HCT116 (cell line): ENCODE results near the gene CFAP77. TPM values are rescaled to one million over a fixed set of nuclear protein-coding genes. Genes with fewer than 3 reads are reported as not detected.

Source experiments
- ATAC-seq: fragments of 200-7000 bp; cut with Tn5 transposase; 2 replicates; pipeline ENCODE4 v1.9.1; 2020; ENCODE audit warnings: mild to moderate bottlenecking, moderate library complexity
- BruUV-seq: library from RNA; stranded (reverse); fragments of 400-500 nt; replicated peaks from 2 replicates; lab custom pipeline; 2021; lab: Mats Ljungman, UMichigan
- CTCF ChIA-PET: fragments of 300-600 bp; sonication (Branson Sonifier 250); formaldehyde crosslinking; loops from one replicate; lab custom pipeline; 2021; ENCODE audit warnings: antibody characterized with exemption; lab: Charles Lee
- POLR2A ChIA-PET: fragments of 300-600, 350-600 bp; sonication (Branson Sonifier 250); formaldehyde crosslinking; loops from one replicate; lab custom pipeline; 2021; ENCODE audit warnings: antibody characterized with exemption; lab: Charles Lee
- RAD21 ChIA-PET, 2 experiments: fragments of 300-600 bp; sonication (Branson Sonifier 250); formaldehyde crosslinking; loops; one replicate each; lab custom pipeline; 2023; ENCODE audit warnings: low total read pairs in 2 of 2; ENCODE audit not compliant: uncharacterized antibody in 2 of 2, unreplicated experiment in 2 of 2, low non-redundant PET in 1 of 2; lab: Charles Lee
- DNase-seq: peaks from one replicate; pipeline ENCODE4 v3.0.0-alpha.2; 2010; ENCODE audit warnings: low read depth, low spot score
- H2AFZ ChIP-seq: fragments of 200-600 bp; shearing (Covaris generic), sonication (generic); 2 replicates; pipeline ENCODE4 v1.6.1; 2017; ENCODE audit warnings: low read depth, mixed run types, mixed read lengths, antibody characterized with exemption, low read length; ENCODE audit not compliant: poor library complexity, severe bottlenecking
- H3K27ac ChIP-seq: 2 replicates; pipeline ENCODE4 v1.5.1; 2012; ENCODE audit warnings: low read depth, low read length
- H3K27me3 ChIP-seq: fragments of 200-600 bp; sonication (generic); 2 replicates; pipeline ENCODE4 v1.6.1; 2016; ENCODE audit warnings: mixed run types, low read length, mixed read lengths; ENCODE audit not compliant: insufficient read depth
- H3K36me3 ChIP-seq, 2 experiments: fragments of 200-500 bp in 1 of 2; fragments of 200-600 bp in 1 of 2; sonication (Bioruptor generic) in 1 of 2; sonication (generic) in 1 of 2; 2 replicates each; pipeline versions ENCODE4 v1.5.1 to v1.6.1; 2014 to 2016; ENCODE audit warnings: low read length in 2 of 2, inconsistent platforms in 1 of 2, mixed read lengths in 1 of 2, mixed run types in 1 of 2; ENCODE audit not compliant: insufficient read depth in 2 of 2, control insufficient read depth in 1 of 2
- H3K4me1 ChIP-seq, 2 experiments: fragments of 200-600 bp in 1 of 2; sonication (generic) in 1 of 2; 2 replicates each; pipeline versions ENCODE4 v1.5.1 to v1.6.1; 2012 to 2017; ENCODE audit warnings: low read length in 2 of 2, inconsistent platforms in 1 of 2, mild to moderate bottlenecking in 1 of 2, mixed read lengths in 1 of 2, mixed run types in 1 of 2, moderate library complexity in 1 of 2; ENCODE audit not compliant: insufficient read depth in 2 of 2, control insufficient read depth in 1 of 2
- H3K4me2 ChIP-seq: fragments of 200-600 bp; sonication (generic); 2 replicates; pipeline ENCODE4 v1.6.1; 2017; ENCODE audit warnings: mixed run types, low read length, mixed read lengths
- H3K4me3 ChIP-seq, 2 experiments: fragments of 200-600 bp in 1 of 2; sonication (generic) in 1 of 2; replicated peaks in 1 of 2; 2 replicates each; pipeline ENCODE4 v1.5.1; 2011 to 2016; ENCODE audit warnings: low read length in 2 of 2, control low read depth in 1 of 2, low read depth in 1 of 2, mild to moderate bottlenecking in 1 of 2, mixed read lengths in 1 of 2, mixed run types in 1 of 2
- H3K79me2 ChIP-seq: fragments of 200-600 bp; sonication (generic); 2 replicates; pipeline ENCODE4 v1.6.1; 2017; ENCODE audit warnings: mild to moderate bottlenecking, mixed run types, low read length, moderate library complexity, mixed read lengths; ENCODE audit not compliant: insufficient read depth
- H3K9ac ChIP-seq: fragments of 200-600 bp; sonication (generic); 2 replicates; pipeline ENCODE4 v1.6.1; 2016; ENCODE audit warnings: low read length, mixed read lengths
- H3K9me2 ChIP-seq: fragments of 200-600 bp; sonication (generic), shearing (Covaris generic); 2 replicates; pipeline ENCODE4 v1.6.1; 2017; ENCODE audit warnings: mixed run types, mild to moderate bottlenecking, moderate library complexity; ENCODE audit not compliant: insufficient read depth
- H3K9me3 ChIP-seq, 2 experiments: fragments of 200-500 bp in 1 of 2; fragments of 200-600 bp in 1 of 2; sonication (Bioruptor generic) in 1 of 2; sonication (generic) in 1 of 2; 2 replicates each; pipeline ENCODE4 v1.6.1; 2014 to 2017; ENCODE audit warnings: low read length in 2 of 2, mixed read lengths in 2 of 2, inconsistent platforms in 1 of 2, low read depth in 1 of 2, mild to moderate bottlenecking in 1 of 2, mixed run types in 1 of 2, moderate library complexity in 1 of 2; ENCODE audit not compliant: control insufficient read depth in 1 of 2, insufficient read depth in 1 of 2
- H4K20me1 ChIP-seq: fragments of 200-600 bp; sonication (generic), shearing (Covaris generic); 2 replicates; pipeline ENCODE4 v1.6.1; 2017; ENCODE audit warnings: mixed run types, mild to moderate bottlenecking, moderate library complexity; ENCODE audit not compliant: insufficient read depth
- ATF3 ChIP-seq: IDR thresholded peaks from 2 replicates; pipeline ENCODE4 v1.6.1; 2012
- CEBPB ChIP-seq: IDR thresholded peaks from 2 replicates; pipeline ENCODE4 v1.6.1; 2012; ENCODE audit warnings: low read depth
- EGR1 ChIP-seq: IDR thresholded peaks from 2 replicates; pipeline ENCODE4 v1.6.1; 2012; ENCODE audit warnings: low read depth
- ELF1 ChIP-seq: IDR thresholded peaks from 2 replicates; pipeline ENCODE4 v1.6.1; 2012; ENCODE audit warnings: low read depth, borderline replicate concordance
- EZH2phosphoT487 ChIP-seq: fragments of 200-600 bp; IDR thresholded peaks from 2 replicates; pipeline ENCODE4 v1.6.1; 2018; ENCODE audit warnings: antibody characterized with exemption, borderline replicate concordance
- FOSL1 ChIP-seq: IDR thresholded peaks from 2 replicates; pipeline ENCODE4 v1.6.1; 2012; ENCODE audit warnings: low read depth
- JUND ChIP-seq: IDR thresholded peaks from 2 replicates; pipeline ENCODE4 v1.6.1; 2012
- POLR2A ChIP-seq: IDR thresholded peaks from 2 replicates; pipeline ENCODE4 v1.7.0; 2011; ENCODE audit warnings: borderline replicate concordance; ENCODE audit not compliant: insufficient read depth, insufficient read length; ENCODE audit errors: extremely low read depth
- POLR2AphosphoS5 ChIP-seq: IDR thresholded peaks from 2 replicates; pipeline ENCODE4 v1.6.1; 2011; ENCODE audit warnings: mild to moderate bottlenecking, low read depth, low read length, moderate library complexity
- SP1 ChIP-seq: IDR thresholded peaks from 2 replicates; pipeline ENCODE4 v1.6.1; 2012; ENCODE audit warnings: low read depth
- ZFX ChIP-seq: fragments of 450-650 bp; IDR thresholded peaks from 2 replicates; pipeline ENCODE4 v1.6.1; 2017
- intact Hi-C: fragments of 100-400 bp; cut with micrococcal nuclease; formaldehyde crosslinking; loops from 2 replicates; pipeline ENCODE4 v1.10.0; 2022
- total RNA-seq: library from RNA; stranded (reverse); gene quantifications from one replicate; pipeline ENCODE4 v1.2.1, GENCODE V29; 2021; ENCODE audit not compliant: unreplicated experiment
- TF ChIP-seq, protein P1 (sequence below): IDR thresholded peaks from 2 replicates; pipeline ENCODE4 v1.6.1; 2011; ENCODE audit warnings: mild to moderate bottlenecking, low read length, moderate library complexity; ENCODE audit not compliant: insufficient replicate concordance; ENCODE audit errors: extremely low read depth
- TF ChIP-seq, protein P2 (sequence below), 3 experiments: fragments of 200-600 bp in 1 of 3; sonication (generic) in 1 of 3; IDR thresholded peaks in 2 of 3; conservative IDR thresholded peaks in 1 of 3; 2 replicates each; pipeline ENCODE4 v1.5.1; 2012 to 2017; ENCODE audit warnings: low read depth in 2 of 3, low read length in 2 of 3, antibody characterized with exemption in 1 of 3, borderline replicate concordance in 1 of 3, control low read depth in 1 of 3, mild to moderate bottlenecking in 1 of 3, mixed read lengths in 1 of 3, mixed run types in 1 of 3, moderate library complexity in 1 of 3; ENCODE audit not compliant: insufficient read depth in 1 of 3

The CFAP77 gene
- total RNA-seq, 1 experiment from 2014 or later: 0.98 TPM

GRCh38 chr9:132446887-132447286, 36.9 kb downstream of the CFAP77 start:
- H3K27ac ChIP-seq: no peak overlapping the region
- H3K4me1 ChIP-seq: no peaks in the 10 kb centered on the region
- H3K4me2 ChIP-seq: no peak overlapping the region
- no peaks in the 10 kb centered on the region for H4K20me1 ChIP-seq
- BruUV-seq: no TSS peak
- H3K36me3 ChIP-seq: no peaks in the 10 kb centered on the region
- DNase-seq: no peak
- ATAC-seq: no peak
- no peak overlapping the region for H3K9ac ChIP-seq
- TF ChIP-seq ATF3: no peak
- no peak for TF ChIP-seq JUND
- TF ChIP-seq, protein P1, sequence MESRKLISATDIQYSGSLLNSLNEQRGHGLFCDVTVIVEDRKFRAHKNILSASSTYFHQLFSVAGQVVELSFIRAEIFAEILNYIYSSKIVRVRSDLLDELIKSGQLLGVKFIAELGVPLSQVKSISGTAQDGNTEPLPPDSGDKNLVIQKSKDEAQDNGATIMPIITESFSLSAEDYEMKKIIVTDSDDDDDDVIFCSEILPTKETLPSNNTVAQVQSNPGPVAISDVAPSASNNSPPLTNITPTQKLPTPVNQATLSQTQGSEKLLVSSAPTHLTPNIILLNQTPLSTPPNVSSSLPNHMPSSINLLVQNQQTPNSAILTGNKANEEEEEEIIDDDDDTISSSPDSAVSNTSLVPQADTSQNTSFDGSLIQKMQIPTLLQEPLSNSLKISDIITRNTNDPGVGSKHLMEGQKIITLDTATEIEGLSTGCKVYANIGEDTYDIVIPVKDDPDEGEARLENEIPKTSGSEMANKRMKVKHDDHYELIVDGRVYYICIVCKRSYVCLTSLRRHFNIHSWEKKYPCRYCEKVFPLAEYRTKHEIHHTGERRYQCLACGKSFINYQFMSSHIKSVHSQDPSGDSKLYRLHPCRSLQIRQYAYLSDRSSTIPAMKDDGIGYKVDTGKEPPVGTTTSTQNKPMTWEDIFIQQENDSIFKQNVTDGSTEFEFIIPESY: no peak
- TF ChIP-seq CEBPB: no peak
- no peak for TF ChIP-seq ELF1
- TF ChIP-seq POLR2A: no peak
- TF ChIP-seq ZFX: no peak
- TF ChIP-seq POLR2AphosphoS5: no peak
- TF ChIP-seq SP1: no peak
- no peak for TF ChIP-seq EZH2phosphoT487
- TF ChIP-seq EGR1: no peak
- ChIA-PET RAD21 (no interaction called here), CTCF (no interaction called here), POLR2A (no interaction called here)
- no peak overlapping the region for H3K4me3 ChIP-seq
- intact Hi-C loops: no loop called here
- H3K9me3 ChIP-seq: no peaks in the 10 kb centered on the region
- no peak overlapping the region for H2AFZ ChIP-seq
- no peaks in the 10 kb centered on the region for H3K9me2 ChIP-seq
- no peaks in the 10 kb centered on the region for H3K27me3 ChIP-seq
- no peaks in the 10 kb centered on the region for H3K79me2 ChIP-seq

DNA sequence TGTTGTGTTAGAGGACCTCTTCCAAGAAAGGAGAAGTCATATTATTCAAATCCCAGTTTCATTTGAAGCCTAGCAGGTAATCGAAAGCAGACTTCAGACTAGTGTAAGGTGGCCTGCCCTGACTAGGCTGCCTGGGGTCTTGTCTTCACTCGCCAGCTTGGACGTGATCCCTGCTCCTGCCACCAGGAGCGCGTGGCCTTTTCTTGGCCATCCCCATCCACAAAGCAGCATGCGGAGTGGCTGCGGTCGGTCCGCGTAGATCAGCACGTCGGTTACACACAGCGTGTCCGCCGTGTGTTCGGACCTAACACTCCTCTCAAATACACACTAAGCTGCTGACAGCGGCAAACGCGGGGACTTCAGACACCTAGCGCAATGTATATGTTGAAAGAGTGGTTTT, 37.3 kb downstream of the CFAP77 start:
- H3K79me2 ChIP-seq: no peaks in the 10 kb centered on the region
- no peaks in the 10 kb centered on the region for H3K27me3 ChIP-seq
- ATAC-seq (peak; percentile 77), DNase-seq (no peak)
- H4K20me1 ChIP-seq: no peaks in the 10 kb centered on the region
- no TSS peak for BruUV-seq
- H3K36me3 ChIP-seq: no peaks in the 10 kb centered on the region
- TF ChIP-seq, protein P2, sequence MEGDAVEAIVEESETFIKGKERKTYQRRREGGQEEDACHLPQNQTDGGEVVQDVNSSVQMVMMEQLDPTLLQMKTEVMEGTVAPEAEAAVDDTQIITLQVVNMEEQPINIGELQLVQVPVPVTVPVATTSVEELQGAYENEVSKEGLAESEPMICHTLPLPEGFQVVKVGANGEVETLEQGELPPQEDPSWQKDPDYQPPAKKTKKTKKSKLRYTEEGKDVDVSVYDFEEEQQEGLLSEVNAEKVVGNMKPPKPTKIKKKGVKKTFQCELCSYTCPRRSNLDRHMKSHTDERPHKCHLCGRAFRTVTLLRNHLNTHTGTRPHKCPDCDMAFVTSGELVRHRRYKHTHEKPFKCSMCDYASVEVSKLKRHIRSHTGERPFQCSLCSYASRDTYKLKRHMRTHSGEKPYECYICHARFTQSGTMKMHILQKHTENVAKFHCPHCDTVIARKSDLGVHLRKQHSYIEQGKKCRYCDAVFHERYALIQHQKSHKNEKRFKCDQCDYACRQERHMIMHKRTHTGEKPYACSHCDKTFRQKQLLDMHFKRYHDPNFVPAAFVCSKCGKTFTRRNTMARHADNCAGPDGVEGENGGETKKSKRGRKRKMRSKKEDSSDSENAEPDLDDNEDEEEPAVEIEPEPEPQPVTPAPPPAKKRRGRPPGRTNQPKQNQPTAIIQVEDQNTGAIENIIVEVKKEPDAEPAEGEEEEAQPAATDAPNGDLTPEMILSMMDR (IDR thresholded peaks at IDR 0.05 in 2 of 3, conservative IDR thresholded peaks at IDR 0.05 in 1 of 3; ENCODE audit: borderline replicate concordance in 1 of 3, insufficient read depth in 1 of 3, low read depth in 2 of 3, low read length in 2 of 3): peak in 2 of 3 experiments; percentile 20 to 36; a peak in 2 of 6 replicates
- no peak for TF ChIP-seq FOSL1
- no peak for TF ChIP-seq ATF3
- no peaks in the 10 kb centered on the region for H3K9me3 ChIP-seq
- H3K9me2 ChIP-seq: no peaks in the 10 kb centered on the region
- ChIA-PET RAD21 (no interaction called here), CTCF (no interaction called here), POLR2A (no interaction called here)
- H3K4me1 ChIP-seq: no peaks in the 10 kb centered on the region
- no peak overlapping the region for H3K27ac ChIP-seq
- no peak overlapping the region for H3K9ac ChIP-seq
- H3K4me3 ChIP-seq: no peak overlapping the region
- H3K4me2 ChIP-seq: no peak overlapping the region
- H2AFZ ChIP-seq: no peak overlapping the region
- intact Hi-C loops: no loop called here
